SU-DHL-6 (cell line): ENCODE measurements around the gene RBKS.

Experiments
- H2AFZ ChIP-seq: fragments of 200-600 bp; sonication (generic); 2 replicates; pipeline ENCODE4 v1.6.1; 2014; ENCODE audit warnings: low read depth, mild to moderate bottlenecking, moderate library complexity, mixed read lengths, antibody characterized with exemption, low read length; ENCODE audit not compliant: severe bottlenecking
- H3F3A ChIP-seq: fragments of 200-600 bp; shearing (Covaris generic); 2 replicates; pipeline ENCODE4 v1.6.0; 2016; ENCODE audit warnings: antibody characterized with exemption, mild to moderate bottlenecking; ENCODE audit not compliant: insufficient read depth
- H3K27ac ChIP-seq: fragments of 200-600 bp; sonication (generic); 2 replicates; pipeline ENCODE4 v1.5.1; 2016; ENCODE audit warnings: low read depth, mild to moderate bottlenecking, low read length, moderate library complexity, mixed read lengths
- H3K27me3 ChIP-seq: fragments of 200-600 bp; sonication (generic), shearing (Covaris generic); 2 replicates; pipeline ENCODE4 v1.6.0; 2014; ENCODE audit warnings: mild to moderate bottlenecking, low read length
- H3K36me3 ChIP-seq: fragments of 200-600 bp; sonication (generic); 2 replicates; pipeline ENCODE4 v1.6.1; 2014; ENCODE audit warnings: mild to moderate bottlenecking, low read length, mixed read lengths
- H3K4me2 ChIP-seq: fragments of 300-600, 200-600 bp; shearing (Covaris generic), sonication (generic); 2 replicates; pipeline ENCODE4 v1.6.0; 2014; ENCODE audit warnings: low read length, low read depth, mild to moderate bottlenecking; ENCODE audit not compliant: poor library complexity, severe bottlenecking
- H3K4me3 ChIP-seq: fragments of 200-600 bp; sonication (generic); 2 replicates; pipeline ENCODE4 v1.5.1; 2014; ENCODE audit warnings: antibody characterized with exemption, low read length, mild to moderate bottlenecking, mixed read lengths; ENCODE audit not compliant: insufficient read depth, poor library complexity, severe bottlenecking
- H3K79me2 ChIP-seq: fragments of 200-600 bp; sonication (generic); 2 replicates; pipeline ENCODE4 v1.6.1; 2014; ENCODE audit warnings: mild to moderate bottlenecking, low read length, moderate library complexity; ENCODE audit not compliant: insufficient read depth
- H3K9ac ChIP-seq: fragments of 200-600 bp; sonication (generic); 2 replicates; pipeline ENCODE4 v1.7.0; 2014; ENCODE audit warnings: mild to moderate bottlenecking, low read length
- H3K9me2 ChIP-seq: fragments of 200-600 bp; sonication (generic); replicated peaks from 2 replicates; pipeline ENCODE4 v1.6.1; 2014; ENCODE audit warnings: low read length; ENCODE audit not compliant: insufficient read depth
- H3K9me3 ChIP-seq: fragments of 200-600 bp; sonication (generic); 2 replicates; pipeline ENCODE4 v1.6.1; 2014; ENCODE audit warnings: low read length, mixed read lengths; ENCODE audit not compliant: insufficient read depth
- H4K20me1 ChIP-seq: fragments of 200-600 bp; sonication (generic); 2 replicates; pipeline ENCODE4 v1.6.1; 2014; ENCODE audit warnings: low read depth, mild to moderate bottlenecking, antibody characterized with exemption, low read length, moderate library complexity, mixed read lengths
- EZH2phosphoT487 ChIP-seq: fragments of 200-600 bp; sonication (generic), shearing (Covaris generic); conservative IDR thresholded peaks from 2 replicates; pipeline ENCODE4 v1.6.1; 2018; ENCODE audit warnings: mild to moderate bottlenecking, antibody characterized with exemption, low read length, moderate library complexity, mixed read lengths
- TF ChIP-seq, protein P1 (sequence below): fragments of 200-600 bp; sonication (generic); IDR thresholded peaks from one replicate; pipeline ENCODE4 v1.5.1; 2017; ENCODE audit warnings: antibody characterized with exemption, mild to moderate bottlenecking, low read length, moderate library complexity; ENCODE audit not compliant: insufficient read depth, poor library complexity, severe bottlenecking

Gene RBKS

GRCh38 chr2:27888790-27889189 is 1.4 kb downstream of the RBKS start:
- no peaks in the 10 kb centered on the region for H3K9me2 ChIP-seq
- peak overlapping the region; percentile 87 for H3K4me2 ChIP-seq
- H3K27me3 ChIP-seq: no peaks in the 10 kb centered on the region
- H2AFZ ChIP-seq: no peak overlapping the region
- H3K36me3 ChIP-seq: no peaks in the 10 kb centered on the region
- H3K27ac ChIP-seq: no peak overlapping the region
- H3K9ac ChIP-seq: no peak overlapping the region
- no peaks in the 10 kb centered on the region for H4K20me1 ChIP-seq
- no peaks in the 10 kb centered on the region for H3K9me3 ChIP-seq
- no peak for TF ChIP-seq EZH2phosphoT487
- TF ChIP-seq, protein P1, sequence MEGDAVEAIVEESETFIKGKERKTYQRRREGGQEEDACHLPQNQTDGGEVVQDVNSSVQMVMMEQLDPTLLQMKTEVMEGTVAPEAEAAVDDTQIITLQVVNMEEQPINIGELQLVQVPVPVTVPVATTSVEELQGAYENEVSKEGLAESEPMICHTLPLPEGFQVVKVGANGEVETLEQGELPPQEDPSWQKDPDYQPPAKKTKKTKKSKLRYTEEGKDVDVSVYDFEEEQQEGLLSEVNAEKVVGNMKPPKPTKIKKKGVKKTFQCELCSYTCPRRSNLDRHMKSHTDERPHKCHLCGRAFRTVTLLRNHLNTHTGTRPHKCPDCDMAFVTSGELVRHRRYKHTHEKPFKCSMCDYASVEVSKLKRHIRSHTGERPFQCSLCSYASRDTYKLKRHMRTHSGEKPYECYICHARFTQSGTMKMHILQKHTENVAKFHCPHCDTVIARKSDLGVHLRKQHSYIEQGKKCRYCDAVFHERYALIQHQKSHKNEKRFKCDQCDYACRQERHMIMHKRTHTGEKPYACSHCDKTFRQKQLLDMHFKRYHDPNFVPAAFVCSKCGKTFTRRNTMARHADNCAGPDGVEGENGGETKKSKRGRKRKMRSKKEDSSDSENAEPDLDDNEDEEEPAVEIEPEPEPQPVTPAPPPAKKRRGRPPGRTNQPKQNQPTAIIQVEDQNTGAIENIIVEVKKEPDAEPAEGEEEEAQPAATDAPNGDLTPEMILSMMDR: no peak
- H3K79me2 ChIP-seq: peaks cover 13% of the 10 kb centered on the region
- H3K4me3 ChIP-seq: no peak overlapping the region
- peaks cover 22% of the 10 kb centered on the region for H3F3A ChIP-seq

GRCh38 chr2:27887830-27888229 is 2.4 kb downstream of the RBKS start:
- H3K27me3 ChIP-seq: no peaks in the 10 kb centered on the region
- H3K4me2 ChIP-seq: no peak overlapping the region
- H3F3A ChIP-seq: peaks cover 20% of the 10 kb centered on the region
- no peak overlapping the region for H3K4me3 ChIP-seq
- H3K79me2 ChIP-seq: peaks cover 13% of the 10 kb centered on the region
- H3K9me2 ChIP-seq: no peaks in the 10 kb centered on the region
- no peak overlapping the region for H3K9ac ChIP-seq
- no peaks in the 10 kb centered on the region for H3K36me3 ChIP-seq
- TF ChIP-seq, protein P1: no peak
- no peak overlapping the region for H3K27ac ChIP-seq
- H4K20me1 ChIP-seq: no peaks in the 10 kb centered on the region
- no peaks in the 10 kb centered on the region for H3K9me3 ChIP-seq
- H2AFZ ChIP-seq: no peak overlapping the region

- no peak overlapping the region for H2AFZ ChIP-seq
- H3K9me2 ChIP-seq: no peaks in the 10 kb centered on the region
- no peaks in the 10 kb centered on the region for H3K9me3 ChIP-seq
- H3K4me3 ChIP-seq: no peak overlapping the region
- H3F3A ChIP-seq: peaks cover 13% of the 10 kb centered on the region
- H3K4me2 ChIP-seq: no peak overlapping the region
- H3K36me3 ChIP-seq: no peaks in the 10 kb centered on the region
- no peaks in the 10 kb centered on the region for H4K20me1 ChIP-seq
- H3K27ac ChIP-seq: no peak overlapping the region
- TF ChIP-seq EZH2phosphoT487: no peak
- TF ChIP-seq, protein P1: no peak
- peaks cover 6% of the 10 kb centered on the region; the same call in 1 of the 2 replicates for H3K79me2 ChIP-seq
- no peaks in the 10 kb centered on the region for H3K27me3 ChIP-seq
- H3K9ac ChIP-seq: no peak overlapping the region
These were observed 3.1 kb downstream of the RBKS start for GRCh38 chr2:27887111-27887510.

GRCh38 chr2:27886322-27886721 is 3.9 kb downstream of the RBKS start:
- Histone ChIP-seq H3K4me2 (no peak overlapping the region), H4K20me1 (no peaks in the 10 kb centered on the region), H3K79me2 (no peaks in the 10 kb centered on the region), H3K27ac (no peak overlapping the region), H2AFZ (no peak overlapping the region), H3F3A (peaks cover 5% of the 10 kb centered on the region; the same call in 1 of the 2 replicates), H3K9me3 (no peaks in the 10 kb centered on the region), H3K4me3 (no peak overlapping the region), H3K36me3 (no peaks in the 10 kb centered on the region), H3K9me2 (no peaks in the 10 kb centered on the region), H3K27me3 (no peaks in the 10 kb centered on the region), H3K9ac (no peak overlapping the region)
- no peak for TF ChIP-seq EZH2phosphoT487
- TF ChIP-seq, protein P1: no peak
